H1 (cell line): ENCODE measurements around the gene WASHC2A.
"Not testable (repeated sequence)": the region's sequence is repeated elsewhere in the genome, so short reads cannot be mapped to it uniquely, and the experiment has no call there.

Experiments used
- CTCF ChIP-seq, 3 experiments: IDR thresholded peaks; 1 replicate in 2 of 3; 2 replicates in 1 of 3; pipeline versions ENCODE4 v1.5.1 to v1.6.1; 2011; ENCODE audit warnings: low read length in 3 of 3, mild to moderate bottlenecking in 3 of 3, inconsistent platforms in 2 of 3, low read depth in 1 of 3, moderate library complexity in 1 of 3; ENCODE audit not compliant: insufficient read depth in 1 of 3; ENCODE audit errors: control extremely low read depth in 1 of 3
- EGR1 ChIP-seq: IDR thresholded peaks from 2 replicates; pipeline ENCODE4 v1.6.1; 2011; ENCODE audit warnings: low read depth, low read length, borderline replicate concordance
- EP300 ChIP-seq, 2 experiments: IDR thresholded peaks; 1 replicate in 1 of 2; 2 replicates in 1 of 2; pipeline ENCODE4 v1.6.1; 2011 to 2012; ENCODE audit warnings: low read depth in 2 of 2, low read length in 2 of 2, mild to moderate bottlenecking in 2 of 2, borderline replicate concordance in 1 of 2, inconsistent platforms in 1 of 2, moderate library complexity in 1 of 2
- JUN ChIP-seq: IDR thresholded peaks from 2 replicates; pipeline ENCODE4 v1.6.1; 2011; ENCODE audit warnings: low read depth, mild to moderate bottlenecking, improper control_type of control experiment, low read length
- JUND ChIP-seq: IDR thresholded peaks from 2 replicates; pipeline ENCODE4 v1.6.1; 2011; ENCODE audit warnings: mild to moderate bottlenecking, improper control_type of control experiment, low read length
- MAX ChIP-seq: IDR thresholded peaks from 2 replicates; pipeline ENCODE4 v1.6.1; 2012; ENCODE audit warnings: inconsistent platforms
- POLR2A ChIP-seq, 2 experiments: IDR thresholded peaks; 1 replicate in 1 of 2; 2 replicates in 1 of 2; pipeline ENCODE4 v1.6.1; 2011; ENCODE audit warnings: low read depth in 2 of 2, low read length in 2 of 2, mild to moderate bottlenecking in 2 of 2; ENCODE audit errors: control extremely low read depth in 1 of 2
- POLR2AphosphoS5 ChIP-seq: IDR thresholded peaks from 2 replicates; pipeline ENCODE4 v1.6.1; 2011; ENCODE audit warnings: low read depth, low read length
- RXRA ChIP-seq: IDR thresholded peaks from 2 replicates; pipeline ENCODE4 v1.6.1; 2011; ENCODE audit warnings: low read depth, mild to moderate bottlenecking, low read length, moderate library complexity; ENCODE audit not compliant: insufficient read depth
- SP1 ChIP-seq: IDR thresholded peaks from 2 replicates; pipeline ENCODE4 v1.6.1; 2011; ENCODE audit warnings: low read depth, low read length

- TF ChIP-seq EP300 (IDR thresholded peaks at IDR 0.05; ENCODE audit: borderline replicate concordance in 1 of 2, low read depth in 2 of 2, low read length in 2 of 2); RXRA; JUN; POLR2AphosphoS5; EGR1; CTCF (IDR thresholded peaks at IDR 0.05; ENCODE audit: control extremely low read depth in 1 of 3, insufficient read depth in 1 of 3, low read depth in 1 of 3, low read length in 3 of 3); POLR2A (IDR thresholded peaks at IDR 0.05; ENCODE audit: control extremely low read depth in 1 of 2, low read depth in 2 of 2, low read length in 2 of 2); JUND; SP1; MAX: not testable (repeated sequence)
Measured at GRCh38 chr10:50127770-50128292, 60.1 kb downstream of the WASHC2A start.
